ENCODE results near the gene SOCS6.

- no peak for TF ChIP-seq PATZ1 (CRISPR knock-in tag; IDR thresholded peaks at IDR 0.05; ENCODE audit: borderline replicate concordance)
- TF ChIP-seq POU6F1 (CRISPR knock-in tag; IDR thresholded peaks at IDR 0.05; ENCODE audit: borderline replicate concordance, low read depth) = no peak
- no peak; the same call in 1 of the 2 replicates for TF ChIP-seq ISL1 (CRISPR knock-in tag; IDR thresholded peaks at IDR 0.05)
- no peak for TF ChIP-seq ZC3H10 (CRISPR knock-in tag; IDR thresholded peaks at IDR 0.05)
- no peak for TF ChIP-seq ZFP30 (CRISPR knock-in tag; IDR thresholded peaks at IDR 0.05)
- no peak for TF ChIP-seq ZFP3 (CRISPR knock-in tag; IDR thresholded peaks at IDR 0.05)
- TF ChIP-seq RARB (CRISPR knock-in tag; IDR thresholded peaks at IDR 0.05) = no peak
- TF ChIP-seq BACH2 (CRISPR knock-in tag; IDR thresholded peaks at IDR 0.05; ENCODE audit: borderline replicate concordance) = no peak
These were observed 48.5 kb downstream of the SOCS6 start for GRCh38 chr18:70337139-70337972.

Data from SK-N-SH treated with all-trans-retinoic acid at 6 μM for 48 hours (cell line).